ENCODE results near the gene CSTPP1.

The CSTPP1 gene, protein sequence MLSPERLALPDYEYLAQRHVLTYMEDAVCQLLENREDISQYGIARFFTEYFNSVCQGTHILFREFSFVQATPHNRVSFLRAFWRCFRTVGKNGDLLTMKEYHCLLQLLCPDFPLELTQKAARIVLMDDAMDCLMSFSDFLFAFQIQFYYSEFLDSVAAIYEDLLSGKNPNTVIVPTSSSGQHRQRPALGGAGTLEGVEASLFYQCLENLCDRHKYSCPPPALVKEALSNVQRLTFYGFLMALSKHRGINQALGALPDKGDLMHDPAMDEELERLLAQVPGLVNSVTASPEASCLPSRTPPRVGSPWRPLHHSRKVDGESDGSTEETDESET

GRCh38 chr11:46936138-46937110 lies at the start of gene CSTPP1:
Gene CSTPP1, plus strand, starts transcription at chr11:46936761. Its CDS starts 45 bp downstream, at chr11:46936806.
- DNase-seq = peak; percentile 95

GRCh38 chr11:46888636-46889035 lies 47.9 kb upstream of the CSTPP1 start:
- DNase-seq = no peak

GRCh38 chr11:46889251-46889650 lies 47.3 kb upstream of the CSTPP1 start:
- no peak for DNase-seq

GRCh38 chr11:46889689-46890475 lies 46.7 kb upstream of the CSTPP1 start:
- peak; percentile 81 for DNase-seq

- DNase-seq = no peak
Observed at GRCh38 chr11:46890665-46891064, 45.9 kb upstream of the CSTPP1 start.

DNA sequence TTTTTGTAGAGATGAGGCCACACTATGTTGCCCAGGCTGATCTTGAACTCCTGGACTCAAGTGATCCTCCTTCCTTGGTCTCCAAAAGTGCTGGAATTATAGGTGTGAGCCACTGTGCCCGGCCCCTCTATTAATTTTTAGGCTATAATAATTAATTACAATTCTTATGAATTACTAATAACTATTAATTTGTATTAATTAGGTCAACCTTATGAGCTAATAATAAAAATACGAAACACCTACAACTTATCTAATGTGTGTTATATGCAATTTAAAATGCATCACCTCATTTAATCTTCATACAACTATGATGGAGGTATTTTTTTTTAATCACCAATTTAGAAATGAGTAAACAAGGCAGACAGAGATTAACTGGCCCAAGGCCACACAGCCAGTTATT lies 44.5 kb upstream of the CSTPP1 start:
- DNase-seq = no peak

GRCh38 chr11:46892838-46893237 lies 43.7 kb upstream of the CSTPP1 start:
- DNase-seq = no peak

- no peak for DNase-seq
Observed at GRCh38 chr11:46894506-46894905, 42.1 kb upstream of the CSTPP1 start.

DNA sequence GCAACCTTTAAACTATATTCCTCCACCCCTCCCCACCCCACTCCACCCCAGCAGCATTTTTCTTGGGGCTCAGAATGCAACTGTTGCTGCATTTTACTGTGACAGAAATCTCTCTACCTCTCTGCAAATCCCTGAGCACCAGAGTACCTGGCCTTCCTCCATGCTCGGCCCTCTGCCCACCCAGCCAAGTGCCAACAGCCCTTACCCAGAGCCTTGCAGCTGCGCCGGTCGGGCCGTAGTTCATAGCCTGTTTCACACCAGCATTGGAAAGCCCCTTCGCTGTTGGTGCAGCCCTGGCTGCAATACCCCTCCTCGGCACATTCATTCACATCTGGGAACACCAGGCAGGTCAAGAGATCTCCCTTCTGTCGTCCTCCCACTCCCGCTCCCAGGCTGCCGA lies 41.6 kb upstream of the CSTPP1 start:
- no peak for DNase-seq

DNA sequence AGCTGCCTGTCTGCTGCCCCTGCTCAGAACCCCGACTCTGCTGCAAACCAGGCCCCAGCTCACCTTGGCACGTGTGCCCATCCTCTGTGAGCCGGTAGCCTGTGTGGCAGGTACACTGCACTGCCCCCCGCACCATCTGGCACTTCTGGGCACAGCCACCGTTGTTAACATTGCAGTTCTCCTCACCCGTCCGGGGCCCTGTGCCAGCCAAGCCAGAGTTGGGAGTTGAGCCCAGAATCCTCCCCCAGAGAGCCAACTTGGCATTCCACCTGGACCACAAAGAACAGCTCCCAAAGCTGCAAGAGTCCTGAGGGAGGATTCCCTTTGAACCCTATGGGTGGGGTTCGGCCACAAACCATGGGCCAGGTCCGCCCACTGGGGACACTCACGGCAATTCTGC lies 40.7 kb upstream of the CSTPP1 start:
- DNase-seq = no peak

- no peak for DNase-seq
Observed at GRCh38 chr11:46896719-46897406, 39.7 kb upstream of the CSTPP1 start.

GRCh38 chr11:46898396-46899095 lies 38.0 kb upstream of the CSTPP1 start:
- DNase-seq = no peak

DNA sequence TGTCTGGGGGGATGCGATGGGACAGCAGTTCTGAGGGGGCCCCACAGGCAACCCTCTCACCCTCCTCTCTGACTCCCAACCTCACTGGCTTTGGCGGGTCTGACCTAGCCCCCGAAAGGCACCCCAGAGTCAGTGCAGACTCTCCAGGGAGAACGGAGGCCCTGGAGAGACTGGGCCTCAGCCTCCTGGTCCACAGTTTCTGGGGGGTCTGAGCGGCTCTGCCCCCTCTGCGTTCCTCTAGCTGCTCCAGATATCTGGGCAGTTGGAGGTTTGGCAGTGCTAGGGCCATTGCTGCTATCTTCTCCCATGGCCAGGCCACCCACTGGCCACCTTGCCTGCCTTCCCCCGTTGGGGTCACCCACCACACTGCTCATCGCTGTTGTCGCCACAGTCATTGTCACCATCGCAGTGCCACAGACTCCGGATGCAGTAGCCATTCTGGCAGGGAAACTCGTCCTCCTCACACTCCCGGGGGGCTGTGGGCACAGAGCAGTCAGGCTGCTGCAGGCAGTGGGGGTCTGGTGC lies 37.0 kb upstream of the CSTPP1 start:
- no peak for DNase-seq

GRCh38 chr11:46900091-46900746 lies 36.3 kb upstream of the CSTPP1 start:
- DNase-seq = no peak

- no peak for DNase-seq
Observed at GRCh38 chr11:46901156-46901555, 35.4 kb upstream of the CSTPP1 start.

DNA sequence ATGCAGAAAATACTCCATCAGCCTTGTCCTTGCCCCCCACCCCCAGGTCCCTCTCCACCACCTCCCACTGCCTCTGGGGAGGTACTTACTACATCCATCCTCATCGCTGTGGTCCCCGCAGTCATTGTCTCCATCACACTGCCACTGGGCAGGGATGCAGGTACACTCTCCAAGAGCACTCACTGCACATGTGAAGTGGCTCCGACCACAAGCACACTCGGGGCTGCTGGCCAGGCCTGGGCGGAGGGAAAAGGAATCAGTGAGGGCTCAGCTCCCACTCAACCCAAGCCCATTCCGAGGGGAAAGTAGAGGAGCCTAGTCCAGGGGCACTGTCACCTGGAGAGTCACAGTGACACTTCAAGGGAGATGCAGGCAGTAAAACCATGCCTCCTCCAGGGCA lies 33.9 kb upstream of the CSTPP1 start:
- DNase-seq = no peak

GRCh38 chr11:46903846-46904245 lies 32.7 kb upstream of the CSTPP1 start:
- DNase-seq = no peak

GRCh38 chr11:46905806-46906205 lies 30.8 kb upstream of the CSTPP1 start:
- DNase-seq = no peak

DNA sequence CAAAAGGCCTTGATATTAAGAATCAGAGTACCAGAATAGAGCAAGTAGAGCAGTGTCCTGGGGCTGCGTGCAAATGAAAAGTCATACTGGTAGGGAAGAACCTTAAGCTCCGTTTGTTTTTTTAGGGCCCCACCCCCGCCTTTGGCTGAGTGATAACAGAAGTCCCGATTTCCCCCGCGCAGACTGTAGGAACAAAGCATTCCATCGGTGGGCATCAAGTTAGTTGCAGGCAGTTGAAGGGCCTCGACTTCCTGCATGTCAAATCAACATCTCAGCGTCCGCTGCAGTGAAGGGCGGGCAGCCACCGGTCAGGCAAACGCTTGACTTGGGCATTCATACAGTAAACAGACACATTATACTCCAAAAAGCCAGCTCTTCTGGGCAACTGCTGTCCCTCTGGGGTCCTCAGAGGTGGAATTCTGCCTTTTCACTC lies 29.9 kb upstream of the CSTPP1 start:
- no peak for DNase-seq

DNA sequence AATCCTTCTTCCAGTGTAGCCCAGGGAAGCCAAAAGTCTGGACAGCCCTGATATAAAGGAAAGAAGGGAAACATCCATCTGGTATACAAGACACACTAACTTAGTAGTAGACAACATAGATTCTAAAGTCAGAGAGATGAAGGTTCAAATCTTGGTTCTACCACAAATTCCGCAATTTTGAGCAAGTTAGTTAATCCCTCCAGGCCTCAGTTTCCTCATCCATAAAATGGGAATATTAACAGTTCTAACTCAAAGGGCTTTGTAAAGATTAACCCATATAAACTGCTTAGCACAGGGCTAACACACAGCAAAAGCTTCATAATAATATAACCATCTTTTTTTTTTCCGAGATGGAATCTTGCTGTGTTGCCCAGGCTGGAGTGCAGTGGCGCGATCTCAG lies 29.0 kb upstream of the CSTPP1 start:
- no peak for DNase-seq
